GM21515 (cell line): ENCODE data around the gene KRTAP5-1.
A peak's percentile ranks its signal among the peaks of the same experiment; 100 is the strongest.
"Not testable (repeated sequence)": the region's sequence is repeated elsewhere in the genome, so short reads cannot be mapped to it uniquely, and the experiment has no call there.

ENCODE experiments used
- ATAC-seq: cut with Tn5 transposase; IDR thresholded peaks from one replicate; pipeline ENCODE4 v1.9.1; 2021; ENCODE audit not compliant: unreplicated experiment

Gene KRTAP5-1, protein sequence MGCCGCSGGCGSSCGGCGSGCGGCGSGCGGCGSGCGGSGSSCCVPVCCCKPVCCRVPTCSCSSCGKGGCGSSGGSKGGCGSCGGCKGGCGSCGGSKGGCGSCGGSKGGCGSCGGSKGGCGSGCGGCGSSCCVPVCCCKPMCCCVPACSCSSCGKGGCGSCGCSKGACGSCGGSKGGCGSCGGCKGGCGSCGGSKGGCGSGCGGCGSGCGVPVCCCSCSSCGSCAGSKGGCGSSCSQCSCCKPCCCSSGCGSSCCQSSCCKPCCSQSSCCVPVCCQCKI

DNA sequence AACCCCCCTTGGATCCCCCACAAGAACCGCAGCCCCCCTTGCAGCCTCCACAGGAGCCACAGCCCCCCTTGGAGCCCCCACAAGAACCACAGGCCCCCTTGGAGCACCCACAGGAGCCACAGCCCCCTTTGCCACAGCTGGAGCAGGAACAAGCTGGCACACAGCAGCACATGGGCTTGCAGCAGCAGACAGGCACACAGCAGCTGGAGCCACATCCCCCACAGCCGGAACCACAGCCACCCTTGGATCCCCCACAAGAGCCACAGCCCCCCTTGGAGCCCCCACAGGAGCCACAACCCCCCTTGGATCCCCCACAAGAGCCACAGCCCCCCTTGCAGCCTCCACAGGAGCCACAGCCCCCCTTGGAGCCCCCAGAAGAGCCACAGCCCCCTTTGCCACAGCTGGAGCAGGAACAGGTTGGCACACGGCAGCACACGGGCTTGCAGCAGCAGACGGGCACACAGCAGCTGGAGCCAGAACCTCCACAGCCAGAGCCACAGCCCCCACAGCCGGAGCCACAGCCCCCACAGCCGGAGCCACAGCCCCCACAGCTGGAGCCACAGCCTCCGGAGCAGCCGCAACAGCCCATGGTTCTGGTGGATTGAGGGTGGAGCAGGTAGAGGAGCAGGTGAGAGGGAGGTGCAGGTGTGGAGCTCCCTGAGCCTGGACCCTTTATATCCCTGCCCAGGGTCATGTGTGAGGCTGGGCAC, at the start of gene KRTAP5-1:
TSS of gene KRTAP5-1 (minus strand) at position 623 of the 710 bp plus-strand sequence. CDS start at position 589, 34 bp downstream.
- not testable (repeated sequence) for ATAC-seq

- no peak for ATAC-seq
Observed at GRCh38 chr11:1633864-1634263, 48.8 kb upstream of the KRTAP5-1 start.

DNA sequence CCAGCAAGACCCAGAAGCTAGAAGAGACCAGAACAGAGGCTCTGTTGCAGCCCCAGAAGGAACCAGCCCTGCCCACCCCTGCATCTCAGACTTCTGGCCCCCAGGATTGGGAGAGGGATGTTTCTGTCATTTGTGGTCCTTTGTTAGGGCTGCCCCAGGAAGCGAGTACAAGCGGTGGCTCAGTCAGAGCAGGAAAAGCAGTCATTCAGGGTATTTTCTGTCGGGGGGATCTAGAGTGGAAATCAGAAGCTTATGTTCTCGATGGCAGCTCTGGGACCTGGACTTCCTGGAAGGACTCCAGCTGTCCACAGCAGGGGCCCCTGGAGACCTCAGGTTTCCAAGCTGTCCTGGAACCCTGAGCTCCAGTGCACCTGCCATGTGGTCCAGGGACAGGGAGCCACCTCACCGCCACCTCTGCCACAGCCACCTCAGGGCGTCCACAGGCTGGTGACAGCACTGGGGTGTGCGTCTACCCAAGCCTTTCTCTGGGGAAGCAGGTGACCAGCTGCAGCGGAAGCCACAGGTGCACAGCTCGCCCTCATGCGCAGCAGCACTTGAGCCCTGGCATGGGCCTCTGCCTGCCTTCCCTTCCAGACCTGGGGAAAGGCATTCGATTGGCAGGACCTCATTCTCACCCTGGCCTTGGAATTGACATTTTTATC, 47.1 kb upstream of the KRTAP5-1 start:
- ATAC-seq, result no peak

GRCh38 chr11:1631066-1631568, 46.0 kb upstream of the KRTAP5-1 start:
- no peak for ATAC-seq

DNA sequence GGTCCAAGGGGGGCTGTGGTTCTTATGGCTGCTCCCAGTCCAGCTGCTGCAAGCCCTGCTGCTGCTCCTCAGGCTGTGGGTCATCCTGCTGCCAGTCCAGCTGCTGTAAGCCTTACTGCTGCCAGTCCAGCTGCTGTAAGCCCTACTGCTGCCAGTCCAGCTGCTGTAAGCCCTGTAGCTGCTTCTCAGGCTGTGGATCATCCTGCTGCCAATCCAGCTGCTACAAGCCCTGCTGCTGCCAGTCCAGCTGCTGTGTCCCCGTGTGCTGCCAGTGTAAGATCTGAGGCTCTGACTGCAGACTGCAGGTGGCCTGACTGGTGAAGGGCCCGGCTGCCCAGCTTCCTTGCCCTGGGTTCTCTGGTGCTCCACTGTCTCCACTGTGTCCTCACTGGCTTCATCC, 45.2 kb upstream of the KRTAP5-1 start:
- ATAC-seq, result no peak

GRCh38 chr11:1629326-1630185, 44.5 kb upstream of the KRTAP5-1 start, which contains the start of gene KRTAP5-5:
Gene KRTAP5-5 (plus strand): TSS chr11:1629775. CDS start chr11:1629841, 66 bp downstream.
- no peak for ATAC-seq

DNA sequence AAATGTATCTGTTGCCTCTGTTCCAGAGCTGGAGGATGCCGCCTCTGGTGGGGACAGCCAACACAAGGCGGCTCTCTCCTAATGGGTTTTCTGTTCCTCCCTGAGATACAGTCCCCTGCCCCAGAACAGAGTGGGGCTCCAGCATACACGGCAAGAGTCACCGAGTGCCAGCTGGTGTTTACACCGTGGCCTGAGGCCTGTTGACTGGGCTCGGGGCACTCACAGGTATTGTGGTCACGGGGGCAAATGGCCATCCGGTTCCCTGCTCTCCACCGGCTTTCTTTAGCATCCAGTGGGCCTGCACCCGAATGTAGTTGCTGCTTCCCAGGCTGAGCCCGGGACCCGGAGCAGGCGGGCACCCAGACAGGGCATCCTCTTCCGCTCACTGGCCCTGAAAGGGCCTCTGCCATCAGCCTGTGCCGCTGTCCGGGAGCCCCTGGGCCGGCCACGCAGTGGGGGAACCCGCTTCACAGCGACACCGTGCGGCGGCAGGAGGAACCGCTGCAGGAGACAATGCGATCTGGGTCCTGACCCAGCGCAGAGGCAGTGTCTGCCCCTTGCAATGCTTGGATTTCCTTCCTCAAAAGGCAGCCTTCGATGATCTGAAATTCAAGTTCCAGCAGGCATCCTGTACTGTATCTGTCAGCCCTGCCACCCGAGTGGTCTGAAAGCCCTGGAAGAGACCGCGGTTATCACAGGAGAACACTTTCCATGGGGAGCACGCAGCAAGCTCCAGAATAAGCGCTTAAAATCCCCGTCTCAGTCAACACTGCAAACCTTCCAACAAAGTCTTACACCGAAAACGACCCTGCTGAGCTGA, 43.6 kb upstream of the KRTAP5-1 start:
- no peak for ATAC-seq

- ATAC-seq, result no peak
Observed at GRCh38 chr11:1625541-1625940, 40.5 kb upstream of the KRTAP5-1 start.

DNA sequence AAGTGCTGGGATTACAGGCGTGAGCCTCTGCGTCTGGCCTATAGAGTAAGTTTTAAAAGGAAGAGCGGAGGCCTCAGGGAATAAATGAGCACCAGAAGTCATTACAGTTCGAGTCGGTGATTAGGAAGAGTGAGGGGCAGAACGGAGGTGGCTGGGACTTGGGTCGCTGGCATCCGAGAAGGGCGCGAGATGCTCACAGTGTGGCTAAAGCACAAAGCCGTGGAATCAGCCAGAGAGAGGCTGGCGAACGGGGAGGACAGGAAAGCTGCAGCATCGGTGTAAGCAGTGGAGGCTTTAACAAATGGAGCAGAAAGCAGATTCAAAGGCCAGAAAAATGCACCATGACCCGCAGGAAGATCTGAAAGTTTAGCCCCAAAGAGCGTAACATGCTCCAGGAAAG, 39.5 kb upstream of the KRTAP5-1 start:
- no peak for ATAC-seq

GRCh38 chr11:1623716-1624115, 38.6 kb upstream of the KRTAP5-1 start:
- ATAC-seq, result no peak

DNA sequence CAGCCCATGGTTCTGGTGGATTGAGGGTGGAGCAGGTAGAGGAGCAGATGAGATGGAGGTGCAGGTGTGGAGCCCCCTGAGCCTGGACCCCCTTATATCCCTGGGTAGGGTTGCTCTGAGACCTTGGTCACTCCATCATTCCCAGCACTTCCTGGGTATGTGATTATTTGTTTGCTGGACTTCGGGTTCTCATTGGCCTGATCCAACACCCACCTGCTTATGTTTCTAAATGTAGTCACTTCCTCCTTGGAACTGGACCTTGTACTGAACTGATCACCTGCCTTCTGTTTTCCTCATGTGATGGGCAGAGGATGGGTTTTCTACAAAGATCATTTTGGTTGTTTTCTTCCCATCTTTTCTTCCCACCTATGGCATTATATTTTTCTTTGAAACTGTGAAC, 37.0 kb upstream of the KRTAP5-1 start, which contains the start of gene KRTAP5-4:
TSS of gene KRTAP5-4 (minus strand) at position 53 of the 400 bp plus-strand sequence. CDS start at position 8, 45 bp downstream.
- no peak for ATAC-seq

GRCh38 chr11:1619449-1619848, 34.4 kb upstream of the KRTAP5-1 start:
- ATAC-seq, result no peak

DNA sequence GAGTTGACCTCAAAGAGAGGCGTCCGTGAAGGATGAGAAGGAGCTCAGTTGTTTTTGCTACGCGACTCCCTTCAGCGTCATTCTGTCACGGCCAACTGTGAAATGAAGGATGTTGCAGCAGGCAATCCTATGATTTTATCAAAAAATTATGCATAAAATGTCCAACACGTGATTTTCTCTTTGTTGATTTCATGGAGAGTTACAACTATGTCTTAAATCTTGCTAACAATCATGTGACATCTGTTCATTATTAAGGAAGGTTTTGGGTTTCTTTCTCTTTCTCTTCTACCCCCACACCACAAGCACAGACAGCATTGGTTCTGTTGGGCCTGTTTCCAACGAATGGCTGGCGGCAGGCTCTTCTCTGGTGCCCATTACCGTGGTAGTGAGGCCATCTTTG, 33.1 kb upstream of the KRTAP5-1 start:
- no peak for ATAC-seq

- ATAC-seq, result no peak
Observed at GRCh38 chr11:1608363-1608762, 23.3 kb upstream of the KRTAP5-1 start, which contains the start of gene KRTAP5-3. Gene KRTAP5-3 (minus strand): TSS chr11:1608463. CDS start chr11:1608385, 78 bp downstream.

- ATAC-seq, result not testable (repeated sequence)
Observed at GRCh38 chr11:1607901-1608300, 22.8 kb upstream of the KRTAP5-1 start.

- not testable (repeated sequence) for ATAC-seq
Observed at GRCh38 chr11:1607156-1607845, 22.2 kb upstream of the KRTAP5-1 start.

- ATAC-seq, result peak; percentile 89
Observed at GRCh38 chr11:1605923-1606322, 20.8 kb upstream of the KRTAP5-1 start.

GRCh38 chr11:1604711-1605110, 19.6 kb upstream of the KRTAP5-1 start:
- no peak for ATAC-seq

DNA sequence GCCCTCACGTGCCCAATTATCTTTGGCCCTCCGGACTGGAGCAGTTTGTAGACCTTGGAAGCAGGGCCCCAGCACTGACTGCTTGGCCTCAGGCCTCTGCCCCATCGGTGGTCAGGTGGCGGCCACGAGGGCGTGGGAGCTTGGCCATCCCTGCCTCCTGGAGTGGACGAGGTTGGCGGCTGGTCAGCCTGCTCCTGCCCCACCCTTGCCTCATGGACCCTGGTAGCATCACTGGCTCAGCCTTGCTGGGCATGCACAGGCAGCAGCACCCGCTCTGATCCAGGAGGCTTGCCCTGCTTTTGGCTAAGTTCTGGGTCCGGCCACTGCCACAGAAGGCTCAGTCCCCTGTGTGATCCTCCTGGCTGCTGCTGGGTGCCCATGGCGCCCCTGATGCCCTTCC, 19.1 kb upstream of the KRTAP5-1 start:
- ATAC-seq, result no peak
